H1 (cell line): ENCODE results near the gene NELFA. TPM values are rescaled to one million over a fixed set of nuclear protein-coding genes. Genes with fewer than 3 reads are reported as not detected.

Source experiments
- BCL11A ChIP-seq, 2 experiments: IDR thresholded peaks; one replicate each; pipeline ENCODE4 v1.6.1; 2011; ENCODE audit warnings: low read depth in 2 of 2, low read length in 2 of 2, mild to moderate bottlenecking in 2 of 2
- CHD1 ChIP-seq: IDR thresholded peaks from 2 replicates; pipeline ENCODE4 v1.6.1; 2012; ENCODE audit warnings: low read depth, low read length, improper control_type of control experiment
- HDAC2 ChIP-seq, 2 experiments: fragments of 300-600 bp in 1 of 2; sonication (generic) in 1 of 2; IDR thresholded peaks; 2 replicates each; pipeline ENCODE4 v1.6.1; 2011 to 2012; ENCODE audit warnings: low read depth in 2 of 2, low read length in 2 of 2, mild to moderate bottlenecking in 2 of 2, moderate library complexity in 2 of 2, borderline replicate concordance in 1 of 2, inconsistent platforms in 1 of 2
- KDM1A ChIP-seq: fragments of 200-600, 300-600 bp; sonication (generic); IDR thresholded peaks from 2 replicates; pipeline ENCODE4 v1.7.1; 2016; ENCODE audit warnings: mild to moderate bottlenecking, low read length, borderline replicate concordance
- NANOG ChIP-seq: IDR thresholded peaks from 2 replicates; pipeline ENCODE4 v1.6.1; 2011; ENCODE audit warnings: low read length, low read depth, mild to moderate bottlenecking, inconsistent platforms; ENCODE audit not compliant: insufficient read depth, poor library complexity, severe bottlenecking
- RBBP5 ChIP-seq: IDR thresholded peaks from 2 replicates; pipeline ENCODE4 v1.7.1; 2012; ENCODE audit warnings: low read depth, mild to moderate bottlenecking, inconsistent platforms, low read length, moderate library complexity, borderline replicate concordance
- SRF ChIP-seq: IDR thresholded peaks from 2 replicates; pipeline ENCODE4 v1.6.1; 2011; ENCODE audit warnings: mild to moderate bottlenecking, low read depth, low read length, moderate library complexity
- microRNA counts: library from miRNA; unstranded; fragments of <30 nt; microRNA quantifications from one replicate; lab custom pipeline; 2015
- microRNA-seq, 2 experiments: library from miRNA; unstranded; fragments of <30 nt; microRNA quantifications; one replicate each; pipeline versions ENCODE4 to v1.2.0, GENCODE V29; 2016 to 2020; ENCODE audit warnings: borderline microRNAs expressed in 2 of 2, borderline number of aligned reads in 2 of 2, borderline replicate concordance in 1 of 2
- polyA plus RNA-seq, 7 experiments: library from polyadenylated mRNA; depleted of rRNA in 3 of 7; stranded (reverse) in 5 of 7; unstranded in 2 of 7; fragments of >200 nt in 5 of 7; fragments of 200-250 nt in 2 of 7; gene quantifications; 1 replicate in 5 of 7; 2 replicates in 1 of 7; 4 replicates in 1 of 7; pipeline versions ENCODE4 v1.2.1 to v1.2.3, GENCODE V29; 2011 to 2013; ENCODE audit warnings: missing spikeins in 2 of 7, mixed read lengths in 2 of 7
- small RNA-seq: library from polyadenylated mRNA; stranded (forward); fragments of <200 nt; extraction: miRNeasy Mini kit (QIAGEN cat#:217004); gene quantifications from one replicate; pipeline ENCODE3, GENCODE V24; 2013; ENCODE audit not compliant: insufficient read depth
- total RNA-seq: library from RNA; stranded (reverse); fragmentation: NEBNext Ultra II Directional; extraction: Animal tissue kit (Norgen Biotek cat#: 25700); gene quantifications from 2 replicates; pipeline ENCODE4 v1.2.1, GENCODE V29; 2021

Gene NELFA
- total and polyA plus RNA-seq, 2 of the 8 experiments (the other 6 are each of a cell fraction or from before 2014, with no cell fraction given), result 41.8 to 57.5 TPM

GRCh38 chr4:1932736-1933135 lies 76.0 kb downstream of the NELFA start (continued):
- no peak for TF ChIP-seq HDAC2 (IDR thresholded peaks at IDR 0.05; ENCODE audit: borderline replicate concordance in 1 of 2, low read depth in 2 of 2, low read length in 2 of 2)
- no peak for TF ChIP-seq SRF
- no peak for TF ChIP-seq RBBP5
- no peak for TF ChIP-seq CHD1
- no peak for TF ChIP-seq NANOG
- no peak for TF ChIP-seq BCL11A (IDR thresholded peaks at IDR 0.05; ENCODE audit: low read depth in 2 of 2, low read length in 2 of 2)
- TF ChIP-seq KDM1A, result no peak

MicroRNA genes within 50 kb of the gene (microRNA counts, 767-probe panel; counts per million panel counts)
- microRNA hsa-miR-943 (lab: Ali Mortazavi, UCI), result 879 counts per million, percentile 95 among the panel's probes with 10 or more counts

Small RNAs within 50 kb of the gene (microRNA-seq; reads per million reads assigned to microRNA genes)
- gene MIR943, result 0.69 to 0.81 reads per million in 2 experiments

Small RNAs within 50 kb of the gene (small RNA-seq; reads per million reads assigned to genes)
- gene SCARNA22, result 0.51 reads per million

Other genes starting within 250 kb of the NELFA start
- 19.5 TPM in 2 replicates for gene FGFR3, start 215.7 kb downstream of the NELFA start, total RNA-seq
- 9.0 and 18.6 TPM in 2 replicates for gene FGFR3, start 215.7 kb downstream of the NELFA start, polyA plus RNA-seq (2011; rRNA removed)
- 50.1 and 53.1 TPM in 2 replicates for gene LETM1, start 152.8 kb downstream of the NELFA start, total RNA-seq
- gene LETM1, start 152.8 kb downstream of the NELFA start, polyA plus RNA-seq (2011; rRNA removed), result 19.8 and 30.6 TPM in 2 replicates
- gene NSD2, start 137.6 kb downstream of the NELFA start, total RNA-seq, result 129 TPM in 2 replicates
- gene NSD2, start 137.6 kb downstream of the NELFA start, polyA plus RNA-seq (2011; rRNA removed), result 26.7 and 40.3 TPM in 2 replicates
- 10.8 and 11.5 TPM in 2 replicates for gene NAT8L, start 50.4 kb upstream of the NELFA start, total RNA-seq
- 10.8 and 13.3 TPM in 2 replicates for gene NAT8L, start 50.4 kb upstream of the NELFA start, polyA plus RNA-seq (2011; rRNA removed)
- gene HAUS3, start 233.1 kb upstream of the NELFA start, total RNA-seq, result 14.6 and 14.8 TPM in 2 replicates
- gene HAUS3, start 233.1 kb upstream of the NELFA start, polyA plus RNA-seq (2011; rRNA removed), result 3.2 and 5.1 TPM in 2 replicates
- 1.5 and 4.2 TPM in 2 replicates for gene POLN, start 233.1 kb upstream of the NELFA start, total RNA-seq
- gene POLN, start 233.1 kb upstream of the NELFA start, polyA plus RNA-seq (2011; rRNA removed), result 0.82 and 0.98 TPM in 2 replicates